PC-3 (cell line): ENCODE data around the gene RELL2. TPM values are rescaled to one million over a fixed set of nuclear protein-coding genes. Genes with fewer than 3 reads are reported as not detected.

Source experiments
- ATAC-seq: fragments of 200-7000 bp; cut with Tn5 transposase; 2 replicates; pipeline ENCODE4 v1.9.1; 2020; ENCODE audit warnings: mild to moderate bottlenecking, moderate library complexity
- BruUV-seq: library from RNA; stranded (reverse); fragments of 400-500 nt; replicated peaks from 2 replicates; lab custom pipeline; 2021; lab: Mats Ljungman, UMichigan
- CTCF ChIA-PET: fragments of 300-600 bp; sonication (Branson Sonifier 250); formaldehyde crosslinking; loops from one replicate; lab custom pipeline; 2022; ENCODE audit warnings: antibody characterized with exemption; lab: Charles Lee
- POLR2A ChIA-PET: fragments of 300-600 bp; sonication (Branson Sonifier 250); formaldehyde crosslinking; loops from one replicate; lab custom pipeline; 2022; ENCODE audit warnings: antibody characterized with exemption; ENCODE audit not compliant: unreplicated experiment; lab: Charles Lee
- DNase-seq: peaks from one replicate; pipeline ENCODE4 v3.0.0-alpha.2; 2015
- H2AFZ ChIP-seq: fragments of 300-600 bp; sonication (generic); 2 replicates; pipeline ENCODE4 v1.6.0; 2016; ENCODE audit warnings: antibody characterized with exemption, low read length
- H3F3A ChIP-seq: fragments of 300-600 bp; sonication (generic); one replicate; pipeline ENCODE4 v1.6.0; 2017; ENCODE audit warnings: antibody characterized with exemption, low read length, control low read depth, mild to moderate bottlenecking; ENCODE audit not compliant: unreplicated experiment
- H3K27ac ChIP-seq: fragments of 300-600 bp; sonication (generic); 2 replicates; pipeline ENCODE4 v1.5.1; 2016; ENCODE audit warnings: mild to moderate bottlenecking, low read length
- H3K27me3 ChIP-seq: fragments of 300-600 bp; sonication (generic); 2 replicates; pipeline ENCODE4 v1.6.1; 2016; ENCODE audit warnings: low read length, mixed read lengths
- H3K36me3 ChIP-seq: fragments of 300-600 bp; sonication (generic); 2 replicates; pipeline ENCODE4 v1.6.1; 2016; ENCODE audit warnings: low read depth, mixed run types, low read length, mixed read lengths
- H3K4me1 ChIP-seq: fragments of 300-600 bp; sonication (generic); 2 replicates; pipeline ENCODE4 v1.5.1; 2016; ENCODE audit warnings: low read length; ENCODE audit not compliant: insufficient read depth
- H3K4me2 ChIP-seq: fragments of 300-600 bp; sonication (generic); 2 replicates; pipeline ENCODE4 v1.6.0; 2016; ENCODE audit warnings: low read length
- H3K4me3 ChIP-seq: fragments of 300-600 bp; sonication (generic); 2 replicates; pipeline ENCODE4 v1.5.1; 2016; ENCODE audit warnings: mild to moderate bottlenecking, low read length, mixed read lengths
- H3K79me2 ChIP-seq: fragments of 300-600 bp; sonication (generic); 2 replicates; pipeline ENCODE4 v1.6.1; 2017; ENCODE audit warnings: low read length, mixed read lengths
- H3K9ac ChIP-seq: fragments of 300-600 bp; sonication (generic); 2 replicates; pipeline ENCODE4 v1.6.0; 2016; ENCODE audit warnings: mild to moderate bottlenecking, low read length
- H3K9me2 ChIP-seq: fragments of 300-600 bp; sonication (generic); replicated peaks from 2 replicates; pipeline ENCODE4 v1.6.1; 2016; ENCODE audit warnings: mixed run types, low read length, mixed read lengths
- H3K9me3 ChIP-seq: fragments of 300-600 bp; sonication (generic); 2 replicates; pipeline ENCODE4 v1.6.1; 2016; ENCODE audit warnings: low read length, mixed read lengths
- H4K20me1 ChIP-seq: fragments of 300-600 bp; sonication (generic); 2 replicates; pipeline ENCODE4 v1.6.1; 2016; ENCODE audit warnings: low read length, mixed read lengths
- EZH2 ChIP-seq: fragments of 300-600 bp; sonication (generic); IDR thresholded peaks from one replicate; pipeline ENCODE4 v1.6.1; 2017; ENCODE audit warnings: antibody characterized with exemption, mild to moderate bottlenecking, low read length; ENCODE audit not compliant: unreplicated experiment
- EZH2phosphoT487 ChIP-seq: fragments of 300-600 bp; sonication (generic); IDR thresholded peaks from 2 replicates; pipeline ENCODE4 v1.6.1; 2018; ENCODE audit warnings: mild to moderate bottlenecking, antibody characterized with exemption, low read length, borderline replicate concordance
- intact Hi-C: fragments of 100-400 bp; cut with micrococcal nuclease; formaldehyde crosslinking; loops from 2 replicates; pipeline ENCODE4 v1.9.0; 2023
- total RNA-seq: library from RNA; depleted of rRNA; stranded (reverse); fragments of >200 nt; gene quantifications from 2 replicates; pipeline ENCODE4 v1.2.3, GENCODE V29; 2014
- TF ChIP-seq, protein P1 (sequence below): fragments of 300-600 bp; sonication (generic); conservative IDR thresholded peaks from 2 replicates; pipeline ENCODE4 v1.5.1; 2017; ENCODE audit warnings: antibody characterized with exemption, low read depth, mild to moderate bottlenecking, low read length

RELL2 gene
- total RNA-seq, 1 experiment from 2014 or later: 5.6 TPM

DNA sequence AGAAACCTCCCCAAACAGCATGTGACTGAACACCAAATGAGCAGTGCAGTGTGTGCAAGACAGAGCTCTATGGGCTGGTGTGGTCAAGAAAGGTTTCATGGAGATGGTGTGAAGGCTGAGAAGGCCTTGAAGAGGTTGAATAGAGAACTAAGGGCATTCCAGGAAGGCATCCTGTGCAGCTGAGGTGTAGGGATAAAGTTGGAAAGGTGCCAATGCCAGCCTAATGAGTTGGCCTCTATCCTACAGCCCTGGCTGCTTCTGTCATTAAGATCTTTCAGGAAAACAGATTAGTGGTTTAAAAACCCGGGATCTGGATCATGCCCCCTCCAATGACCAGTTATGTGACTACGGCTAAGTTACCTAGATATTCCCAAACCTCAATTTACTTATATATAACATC, 4.1 kb upstream of the RELL2 start:
- H3K4me2 ChIP-seq: no peak overlapping the region
- TF ChIP-seq, protein P1, sequence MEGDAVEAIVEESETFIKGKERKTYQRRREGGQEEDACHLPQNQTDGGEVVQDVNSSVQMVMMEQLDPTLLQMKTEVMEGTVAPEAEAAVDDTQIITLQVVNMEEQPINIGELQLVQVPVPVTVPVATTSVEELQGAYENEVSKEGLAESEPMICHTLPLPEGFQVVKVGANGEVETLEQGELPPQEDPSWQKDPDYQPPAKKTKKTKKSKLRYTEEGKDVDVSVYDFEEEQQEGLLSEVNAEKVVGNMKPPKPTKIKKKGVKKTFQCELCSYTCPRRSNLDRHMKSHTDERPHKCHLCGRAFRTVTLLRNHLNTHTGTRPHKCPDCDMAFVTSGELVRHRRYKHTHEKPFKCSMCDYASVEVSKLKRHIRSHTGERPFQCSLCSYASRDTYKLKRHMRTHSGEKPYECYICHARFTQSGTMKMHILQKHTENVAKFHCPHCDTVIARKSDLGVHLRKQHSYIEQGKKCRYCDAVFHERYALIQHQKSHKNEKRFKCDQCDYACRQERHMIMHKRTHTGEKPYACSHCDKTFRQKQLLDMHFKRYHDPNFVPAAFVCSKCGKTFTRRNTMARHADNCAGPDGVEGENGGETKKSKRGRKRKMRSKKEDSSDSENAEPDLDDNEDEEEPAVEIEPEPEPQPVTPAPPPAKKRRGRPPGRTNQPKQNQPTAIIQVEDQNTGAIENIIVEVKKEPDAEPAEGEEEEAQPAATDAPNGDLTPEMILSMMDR: no peak
- TF ChIP-seq EZH2 (no peak), EZH2phosphoT487 (no peak)
- peaks cover 6% of the 10 kb centered on the region; the same call in 1 of the 2 replicates for H4K20me1 ChIP-seq
- no peak overlapping the region for H3K9ac ChIP-seq
- no peak overlapping the region for H2AFZ ChIP-seq
- intact Hi-C loops: no loop called here
- no peak for ATAC-seq
- H3K79me2 ChIP-seq: peaks cover 50% of the 10 kb centered on the region
- POLR2A ChIA-PET: interaction anchor here (0.6 kb wide), 1 partner anchor 24 kb away, joined by 4 read pairs; no protein-coding TSS in a partner anchor
- CTCF ChIA-PET: interaction anchor here (1.0 kb wide), 1 partner anchor 41 kb away, joined by 3 read pairs; no protein-coding TSS in a partner anchor
- H3K4me3 ChIP-seq: no peak overlapping the region
- H3K9me2 ChIP-seq: no peaks in the 10 kb centered on the region
- H3K27ac ChIP-seq: no peak overlapping the region
- no TSS peak for BruUV-seq
- no peaks in the 10 kb centered on the region for H3K27me3 ChIP-seq
- H3F3A ChIP-seq: no peaks in the 10 kb centered on the region
- no peaks in the 10 kb centered on the region for H3K9me3 ChIP-seq
- DNase-seq: no peak
- H3K4me1 ChIP-seq: peaks cover 16% of the 10 kb centered on the region; the same call in 1 of the 2 replicates
- no peaks in the 10 kb centered on the region; the same call in 1 of the 2 replicates for H3K36me3 ChIP-seq

DNA sequence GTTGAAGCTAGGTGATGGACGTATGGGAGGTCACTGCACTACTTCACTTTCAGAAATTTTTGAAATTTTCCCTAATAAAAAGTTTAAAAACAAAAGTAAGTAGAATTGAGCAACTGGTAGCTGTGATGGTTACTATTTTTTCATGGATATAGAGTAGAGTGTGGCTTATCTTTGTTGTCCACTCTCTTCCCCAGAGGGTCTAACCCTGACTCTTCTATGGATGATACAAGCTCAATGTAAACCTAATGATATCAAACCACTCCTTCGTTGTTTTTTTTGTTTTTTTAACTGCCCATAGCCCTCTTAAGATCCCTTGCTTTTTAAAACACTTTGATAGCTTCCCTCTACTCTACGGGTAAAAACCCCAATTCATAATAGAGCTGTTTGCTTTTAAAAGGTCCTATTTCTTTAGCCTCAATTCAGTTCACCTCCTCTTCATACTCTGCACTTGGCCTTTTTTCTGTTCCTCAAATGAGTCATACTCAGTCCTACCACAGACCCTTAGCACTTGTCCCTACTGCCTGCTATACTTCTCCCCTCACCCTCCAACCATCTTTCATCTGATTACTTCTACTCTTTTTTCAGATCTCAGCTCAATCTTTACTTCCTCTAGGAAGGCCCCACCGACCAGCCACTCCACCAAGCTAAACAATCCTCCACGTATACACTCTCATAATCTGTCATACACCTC, 2.8 kb upstream of the RELL2 start:
- H3K4me2 ChIP-seq: no peak overlapping the region
- no peak overlapping the region for H3K27ac ChIP-seq
- no peak for DNase-seq
- H3K9me2 ChIP-seq: no peaks in the 10 kb centered on the region
- H3K4me1 ChIP-seq: peaks cover 29% of the 10 kb centered on the region
- CTCF ChIA-PET: interaction anchor here (0.7 kb wide), 2 partner anchors 17 to 47 kb away, joined by 10 to 14 read pairs; no protein-coding TSS in a partner anchor
- peaks cover 6% of the 10 kb centered on the region; the same call in 1 of the 2 replicates for H4K20me1 ChIP-seq
- H3K9ac ChIP-seq: no peak overlapping the region
- no peaks in the 10 kb centered on the region for H3K9me3 ChIP-seq
- TF ChIP-seq, protein P1: no peak
- TF ChIP-seq EZH2phosphoT487 (no peak), EZH2 (no peak)
- no peak overlapping the region for H3K4me3 ChIP-seq
- POLR2A ChIA-PET: no interaction called here
- H3F3A ChIP-seq: no peaks in the 10 kb centered on the region
- ATAC-seq: no peak
- no peaks in the 10 kb centered on the region for H3K27me3 ChIP-seq
- H3K79me2 ChIP-seq: peaks cover 50% of the 10 kb centered on the region
- BruUV-seq: no TSS peak
- intact Hi-C loops: no loop called here
- no peaks in the 10 kb centered on the region for H3K36me3 ChIP-seq
- no peak overlapping the region for H2AFZ ChIP-seq

DNA sequence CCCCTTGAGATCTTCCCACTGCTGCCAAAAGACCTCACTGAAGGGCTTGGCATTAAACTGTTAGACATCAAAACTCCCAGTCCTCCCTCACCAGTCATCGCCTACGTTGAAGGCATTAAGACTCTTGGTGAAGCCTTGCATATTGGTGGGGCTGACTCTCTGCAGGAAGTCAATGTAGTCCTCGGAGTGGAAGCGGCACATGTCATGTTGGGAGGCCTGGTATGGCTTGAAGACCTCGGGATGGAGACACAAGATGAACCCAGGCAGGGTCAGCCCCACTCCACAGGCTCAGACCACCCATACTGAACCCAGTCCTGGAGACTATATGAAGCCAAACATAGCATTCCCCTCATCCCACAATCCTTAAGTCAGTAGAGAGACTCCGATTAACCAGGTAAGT, 2.1 kb upstream of the RELL2 start:
- Histone ChIP-seq H3K4me2 (peak overlapping the region; percentile 94), H3K9me2 (no peaks in the 10 kb centered on the region), H3K79me2 (peaks cover 50% of the 10 kb centered on the region), H3K27ac (no peak overlapping the region), H3F3A (no peaks in the 10 kb centered on the region), H3K4me3 (peak overlapping the region; percentile 98; the same call in 1 of the 2 replicates), H3K4me1 (peaks cover 29% of the 10 kb centered on the region), H4K20me1 (peaks cover 6% of the 10 kb centered on the region; the same call in 1 of the 2 replicates), H3K9ac (no peak overlapping the region), H2AFZ (no peak overlapping the region), H3K36me3 (no peaks in the 10 kb centered on the region), H3K9me3 (no peaks in the 10 kb centered on the region), H3K27me3 (no peaks in the 10 kb centered on the region)
- CTCF ChIA-PET: interaction anchor here (0.8 kb wide), 1 partner anchor 42 kb away, joined by 3 read pairs; no protein-coding TSS in a partner anchor
- ATAC-seq (no peak), DNase-seq (no peak)
- intact Hi-C loops: no loop called here
- POLR2A ChIA-PET: no interaction called here
- TF ChIP-seq, protein P1: no peak
- TF ChIP-seq EZH2phosphoT487 (no peak), EZH2 (no peak)
- BruUV-seq: no TSS peak
